Measurements from ENCODE around the gene FILIP1.

Gene FILIP1

GRCh38 chr6:75396005-75396800 is 97.4 kb downstream of the FILIP1 start:
- no peak for DNase-seq (ENCODE audit: extremely low spot score, insufficient read length, low read depth)
- no peak for FAIRE-seq

- DNase-seq (ENCODE audit: extremely low spot score, insufficient read length, low read depth) (no peak), FAIRE-seq (no peak)
These were observed 99.8 kb downstream of the FILIP1 start for GRCh38 chr6:75393806-75394205.

- FAIRE-seq (no peak), DNase-seq (ENCODE audit: extremely low spot score, insufficient read length, low read depth) (no peak)
These were observed 102.3 kb downstream of the FILIP1 start for GRCh38 chr6:75391276-75391675.

- FAIRE-seq = no peak
- DNase-seq (ENCODE audit: extremely low spot score, insufficient read length, low read depth) = no peak
These were observed 107.4 kb downstream of the FILIP1 start for GRCh38 chr6:75386050-75386770.

- no peak for DNase-seq (ENCODE audit: extremely low spot score, insufficient read length, low read depth)
- FAIRE-seq = no peak
These were observed 109.5 kb downstream of the FILIP1 start for GRCh38 chr6:75384116-75384515.

GRCh38 chr6:75382634-75382900 is 111.0 kb downstream of the FILIP1 start:
- FAIRE-seq = no peak

GRCh38 chr6:75381877-75382633 is 111.5 kb downstream of the FILIP1 start:
- no peak for DNase-seq (ENCODE audit: extremely low spot score, insufficient read length, low read depth)
- no peak for FAIRE-seq

More at GRCh38 chr6:75382634-75382900, 111.0 kb downstream of the FILIP1 start:
- no peak for DNase-seq (ENCODE audit: extremely low spot score, insufficient read length, low read depth)

- FAIRE-seq = no peak
- no peak for DNase-seq (ENCODE audit: extremely low spot score, insufficient read length, low read depth)
These were observed 114.1 kb downstream of the FILIP1 start for GRCh38 chr6:75379536-75379935.

- DNase-seq (ENCODE audit: extremely low spot score, insufficient read length, low read depth) = no peak
- no peak for FAIRE-seq
These were observed 115.5 kb downstream of the FILIP1 start for GRCh38 chr6:75378101-75378500.

GRCh38 chr6:75377386-75377785 is 116.2 kb downstream of the FILIP1 start:
- DNase-seq (ENCODE audit: extremely low spot score, insufficient read length, low read depth) (no peak), FAIRE-seq (no peak)

- FAIRE-seq = no peak
- no peak for DNase-seq (ENCODE audit: extremely low spot score, insufficient read length, low read depth)
These were observed 117.1 kb downstream of the FILIP1 start for GRCh38 chr6:75376347-75377024.

GRCh38 chr6:75374961-75375400 is 118.6 kb downstream of the FILIP1 start:
- DNase-seq (ENCODE audit: extremely low spot score, insufficient read length, low read depth) = no peak
- no peak for FAIRE-seq

- DNase-seq (ENCODE audit: extremely low spot score, insufficient read length, low read depth) = no peak
- FAIRE-seq = no peak
These were observed 120.7 kb downstream of the FILIP1 start for GRCh38 chr6:75372884-75373283.

GRCh38 chr6:75370011-75370410 is 123.6 kb downstream of the FILIP1 start:
- DNase-seq (ENCODE audit: extremely low spot score, insufficient read length, low read depth) (no peak), FAIRE-seq (no peak)

GRCh38 chr6:75368864-75369402 is 124.7 kb downstream of the FILIP1 start:
- FAIRE-seq = no peak
- no peak for DNase-seq (ENCODE audit: extremely low spot score, insufficient read length, low read depth)

GRCh38 chr6:75368151-75368779 is 125.3 kb downstream of the FILIP1 start:
- FAIRE-seq = peak; percentile 12
- no peak for DNase-seq (ENCODE audit: extremely low spot score, insufficient read length, low read depth)

- FAIRE-seq = no peak
These were observed 130.3 kb downstream of the FILIP1 start for GRCh38 chr6:75363304-75363703.

GRCh38 chr6:75353644-75354043 is 140.0 kb downstream of the FILIP1 start:
- DNase-seq (ENCODE audit: extremely low spot score, insufficient read length, low read depth) = no peak
- FAIRE-seq = peak; percentile 9

More at GRCh38 chr6:75363304-75363703, 130.3 kb downstream of the FILIP1 start:
- DNase-seq (ENCODE audit: extremely low spot score, insufficient read length, low read depth) = no peak

GRCh38 chr6:75351570-75351969 is 142.0 kb downstream of the FILIP1 start:
- no peak for FAIRE-seq

GRCh38 chr6:75350808-75351207 is 142.8 kb downstream of the FILIP1 start:
- FAIRE-seq = no peak
- no peak for DNase-seq (ENCODE audit: extremely low spot score, insufficient read length, low read depth)

More at GRCh38 chr6:75351570-75351969, 142.0 kb downstream of the FILIP1 start:
- no peak for DNase-seq (ENCODE audit: extremely low spot score, insufficient read length, low read depth)

Data from GM18507 (cell line).